ENCODE measurements around the gene PLCL2.

Gene PLCL2

GRCh38 chr3:17136136-17136721 lies 251.5 kb downstream of the PLCL2 start:
- H3K36me3 ChIP-seq (replicated peaks), result no peaks in the 10 kb centered on the region
- no peak overlapping the region for H3K27ac ChIP-seq
- DNase-seq, result no peak
- TF ChIP-seq CTCF (IDR thresholded peaks at IDR 0.05; ENCODE audit: low read depth, low read length, missing control alignments), result no peak
- H3K27me3 ChIP-seq (replicated peaks), result no peaks in the 10 kb centered on the region
- H3K4me3 ChIP-seq (ENCODE audit: low read depth, low read length), result no peak overlapping the region
- in situ Hi-C loops (cut with HindIII; ENCODE audit: low pct_ligation_motif_present, low sequenced_read_pairs), result no loop called here

- Histone ChIP-seq H3K4me3 (ENCODE audit: low read depth, low read length) (no peak overlapping the region), H3K36me3 (replicated peaks) (no peaks in the 10 kb centered on the region), H3K27ac (no peak overlapping the region), H3K27me3 (replicated peaks) (no peaks in the 10 kb centered on the region)
- no peak for DNase-seq
- in situ Hi-C loops (cut with HindIII; ENCODE audit: low pct_ligation_motif_present, low sequenced_read_pairs), result no loop called here
- TF ChIP-seq CTCF (IDR thresholded peaks at IDR 0.05; ENCODE audit: low read depth, low read length, missing control alignments), result no peak
These were observed 252.6 kb downstream of the PLCL2 start for GRCh38 chr3:17137321-17137826.

GRCh38 chr3:17138246-17139039 lies 253.7 kb downstream of the PLCL2 start:
- H3K27me3 ChIP-seq (replicated peaks), result no peaks in the 10 kb centered on the region
- in situ Hi-C loops (cut with HindIII; ENCODE audit: low pct_ligation_motif_present, low sequenced_read_pairs), result no loop called here
- no peak for DNase-seq
- no peak overlapping the region for H3K4me3 ChIP-seq (ENCODE audit: low read depth, low read length)
- TF ChIP-seq CTCF (IDR thresholded peaks at IDR 0.05; ENCODE audit: low read depth, low read length, missing control alignments), result no peak
- H3K36me3 ChIP-seq (replicated peaks), result no peaks in the 10 kb centered on the region
- H3K27ac ChIP-seq, result no peak overlapping the region

Data from brain microvascular endothelial cell (primary cell).